Right lobe of liver (tissue), 6 donors: ENCODE results near the gene PRKAR1B. TPM values are rescaled to one million over a fixed set of nuclear protein-coding genes. Genes with fewer than 3 reads are reported as not detected.

Experiments used
- ATAC-seq, 4 donors: fragments of 200-7000 bp; cut with Tn5 transposase; one replicate each; pipeline ENCODE4 v1.9.1; 2020; ENCODE audit warnings: mild to moderate bottlenecking in 4 of 4, moderate library complexity in 4 of 4
- DNase-seq, 3 donors: peaks; one replicate each; pipeline ENCODE4 v3.0.0-alpha.2; 2020
- H3K27ac ChIP-seq, 3 donors: fragments of 200-600 bp; one replicate each; pipeline ENCODE4 v1.8.0; 2022
- H3K27me3 ChIP-seq, 2 donors: fragments of 200-600 bp; one replicate each; pipeline ENCODE4 v1.8.0; 2022
- H3K36me3 ChIP-seq, 4 donors: fragments of 200-600 bp; sonication (generic) in 1 of 4; one replicate each; pipeline versions ENCODE4 v1.5.1 to v1.8.0; 2017 to 2022; ENCODE audit warnings: control low read depth in 1 of 4
- H3K4me1 ChIP-seq, 4 donors: fragments of 200-600 bp; sonication (generic) in 1 of 4; one replicate each; pipeline versions ENCODE4 v1.5.1 to v1.8.0; 2017 to 2022; ENCODE audit warnings: control low read depth in 1 of 4
- H3K4me3 ChIP-seq, 3 donors: fragments of 200-600 bp; one replicate each; pipeline ENCODE4 v1.8.0; 2022
- H3K9me3 ChIP-seq, 4 donors: fragments of 200-600 bp; sonication (generic) in 1 of 4; one replicate each; pipeline versions ENCODE4 v1.5.1 to v1.8.0; 2017 to 2022; ENCODE audit warnings: control low read depth in 1 of 4
- CTCF ChIP-seq, 4 donors: fragments of 200-600 bp in 3 of 4; fragments of 450-650 bp in 1 of 4; IDR thresholded peaks; one replicate each; pipeline versions ENCODE4 v1.5.1 to v1.8.0; 2016 to 2022; ENCODE audit warnings: antibody characterized with exemption in 4 of 4, mild to moderate bottlenecking in 2 of 4
- POLR2A ChIP-seq: fragments of 450-650 bp; IDR thresholded peaks from one replicate; pipeline ENCODE4 v1.6.1; 2017; ENCODE audit warnings: antibody characterized with exemption, mild to moderate bottlenecking
- whole genome bisulfite sequencing: methylation state at CpG from one replicate; pipeline ENCODE4 v1.1.6; 2018; ENCODE audit warnings: low coverage, low lambda C conversion rate; ENCODE audit not compliant: insufficient coverage; ENCODE audit errors: missing lambda C conversion rate; 5-methylcytosine and 5-hydroxymethylcytosine counted together
- intact Hi-C, 2 donors: fragments of 100-400 bp; cut with DNase I; formaldehyde crosslinking; loops; one replicate each; pipeline versions ENCODE4 v1.11.2 to v1.14.1; 2022
- total RNA-seq, 6 experiments: library from RNA; depleted of rRNA in 2 of 6; stranded (reverse); fragments of >200 nt in 2 of 6; fragmentation: NEBNext Ultra II Directional in 3 of 6; extraction: Animal tissue kit (Norgen Biotek cat#: 25700) in 3 of 6; gene quantifications; one replicate each; pipeline versions ENCODE4 v1.1.0 to v1.2.4, GENCODE V29; 2016 to 2023
- donor health status: DM: no; HTN: yes; CAD: no.
- donor health status: DM: no; HTN: no; CAD: no.
- donor health status: DM: no; HTN: no; CAD: no.
- donor health status: DM: no; HTN: yes; CAD: no.
- donor health status: DM: no; HTN: yes; CAD: no.

The PRKAR1B gene
- total RNA-seq, 6 experiments from 2014 or later, result 4.7 to 20.8 (median 11.3) TPM

GRCh38 chr7:623464-623863 is 103.6 kb downstream of the PRKAR1B start:
- ATAC-seq, result no peak

GRCh38 chr7:621572-622285 is 105.4 kb downstream of the PRKAR1B start:
- Histone ChIP-seq H3K36me3 (no peaks in the 10 kb centered on the region), H3K9me3 (peaks cover 0 to 9% (median 2%) of the 10 kb centered on the region in 4 donors), H3K4me1 (no peaks in the 10 kb centered on the region), H3K27me3 (no peaks in the 10 kb centered on the region), H3K27ac (no peak overlapping the region), H3K4me3 (no peak overlapping the region)
- TF ChIP-seq POLR2A (no peak), CTCF (IDR thresholded peaks at IDR 0.05) (no peak)
- DNase-seq (no peak), ATAC-seq (no peak)
- WGBS, result 92% methylated on average over 6 of the region's 8 CpGs
- intact Hi-C loops, result no loop called here

More at GRCh38 chr7:623464-623863, 103.6 kb downstream of the PRKAR1B start:
- peak in 1 of 3 donors; percentile 8 for DNase-seq
- H3K9me3 ChIP-seq, result peaks cover 0 to 9% (median 2%) of the 10 kb centered on the region in 4 donors
- TF ChIP-seq POLR2A (no peak), CTCF (IDR thresholded peaks at IDR 0.05) (no peak)
- H3K4me3 ChIP-seq, result no peak overlapping the region
- WGBS, result 91% methylated on average over 5 of the region's 8 CpGs
- H3K27me3 ChIP-seq, result no peaks in the 10 kb centered on the region
- no peak overlapping the region for H3K27ac ChIP-seq
- intact Hi-C loops, result no loop called here
- H3K4me1 ChIP-seq, result no peaks in the 10 kb centered on the region
- no peaks in the 10 kb centered on the region for H3K36me3 ChIP-seq

- intact Hi-C loops, result no loop called here
- H3K27ac ChIP-seq, result no peak overlapping the region
- no peaks in the 10 kb centered on the region for H3K4me1 ChIP-seq
- ATAC-seq (no peak), DNase-seq (no peak)
- H3K36me3 ChIP-seq, result no peaks in the 10 kb centered on the region
- H3K4me3 ChIP-seq, result no peak overlapping the region
- TF ChIP-seq CTCF (IDR thresholded peaks at IDR 0.05) (no peak), POLR2A (no peak)
- no peaks in the 10 kb centered on the region for H3K27me3 ChIP-seq
- H3K9me3 ChIP-seq, result peaks cover 0 to 9% (median 2%) of the 10 kb centered on the region in 4 donors
Observed at GRCh38 chr7:620885-621284, 106.2 kb downstream of the PRKAR1B start.

GRCh38 chr7:620056-620455 is 107.0 kb downstream of the PRKAR1B start:
- no peak for DNase-seq
- peak in 1 of 4 donors; percentile 21 for ATAC-seq
- H3K4me1 ChIP-seq, result no peaks in the 10 kb centered on the region
- WGBS, result 68% methylated on average over 3 of the region's 5 CpGs
- H3K27ac ChIP-seq, result no peak overlapping the region
- peaks cover 0 to 9% (median 1%) of the 10 kb centered on the region in 4 donors for H3K9me3 ChIP-seq
- intact Hi-C loops, result no loop called here
- no peaks in the 10 kb centered on the region for H3K27me3 ChIP-seq
- TF ChIP-seq POLR2A, result no peak
- TF ChIP-seq CTCF (IDR thresholded peaks at IDR 0.05), result no peak
- no peak overlapping the region for H3K4me3 ChIP-seq
- H3K36me3 ChIP-seq, result no peaks in the 10 kb centered on the region
